Measurements from ENCODE around the gene TECR.
A peak's percentile ranks its signal among the peaks of the same experiment; 100 is the strongest.

The TECR gene

GRCh38 chr19:14510311-14511228 lies 18.8 kb upstream of the TECR start:
- DNase-seq, result peak; percentile 61

GRCh38 chr19:14511229-14511593 lies 18.2 kb upstream of the TECR start:
- no peak for DNase-seq

DNA sequence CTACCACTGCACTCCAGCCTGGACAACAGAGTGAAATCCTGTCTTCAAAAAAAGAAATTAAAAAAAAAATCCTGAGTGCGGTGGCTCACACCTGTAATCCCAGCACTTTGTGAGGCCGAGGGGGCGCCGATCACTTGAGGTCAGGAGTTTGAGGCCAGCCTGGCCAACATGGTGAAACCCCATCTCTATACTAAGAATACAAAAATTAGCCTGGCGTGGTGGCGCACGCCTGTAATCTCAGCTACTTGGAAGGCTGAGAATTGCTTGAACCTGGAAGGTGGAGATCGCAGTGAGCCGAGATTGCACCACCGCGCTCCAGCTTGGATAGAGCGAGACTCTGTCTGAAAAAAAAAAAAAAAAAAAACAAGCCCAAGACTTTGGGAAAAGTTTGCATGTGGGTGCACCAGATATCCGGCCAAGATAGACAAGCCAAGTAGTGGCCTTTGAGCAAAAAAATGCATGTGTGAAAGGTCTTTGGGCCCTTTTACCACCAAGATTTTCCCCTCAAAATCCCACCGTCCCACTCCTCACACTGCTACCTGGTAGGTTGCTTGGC lies 16.9 kb upstream of the TECR start:
- DNase-seq, result no peak

- DNase-seq, result no peak
Measured at GRCh38 chr19:14514215-14514863, 15.1 kb upstream of the TECR start.

GRCh38 chr19:14515501-14516047 lies 13.8 kb upstream of the TECR start:
- no peak for DNase-seq

- DNase-seq, result no peak
Measured at GRCh38 chr19:14516048-14516534, 13.3 kb upstream of the TECR start.

GRCh38 chr19:14516746-14517438 lies 12.5 kb upstream of the TECR start:
- DNase-seq, result no peak

DNA sequence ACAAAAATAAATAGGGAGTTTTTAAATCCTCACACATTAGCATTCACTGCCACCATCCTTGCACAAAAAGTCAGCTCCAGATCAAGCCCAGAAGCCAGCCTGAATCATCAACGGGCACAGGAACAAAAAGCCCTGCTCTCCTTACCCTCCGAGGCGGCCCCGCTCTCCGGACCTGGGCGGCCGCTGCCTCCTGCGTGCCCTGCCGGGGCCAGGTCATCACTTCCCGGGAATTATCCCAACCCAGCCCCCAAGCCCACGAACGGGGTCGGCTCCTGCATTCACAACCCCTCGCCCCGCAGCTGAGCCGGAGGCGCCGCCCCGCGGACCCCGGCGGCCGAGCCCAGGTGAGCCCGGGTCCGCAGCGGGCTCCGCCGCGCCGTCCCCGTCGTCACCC lies 12.0 kb upstream of the TECR start:
- no peak for DNase-seq

DNA sequence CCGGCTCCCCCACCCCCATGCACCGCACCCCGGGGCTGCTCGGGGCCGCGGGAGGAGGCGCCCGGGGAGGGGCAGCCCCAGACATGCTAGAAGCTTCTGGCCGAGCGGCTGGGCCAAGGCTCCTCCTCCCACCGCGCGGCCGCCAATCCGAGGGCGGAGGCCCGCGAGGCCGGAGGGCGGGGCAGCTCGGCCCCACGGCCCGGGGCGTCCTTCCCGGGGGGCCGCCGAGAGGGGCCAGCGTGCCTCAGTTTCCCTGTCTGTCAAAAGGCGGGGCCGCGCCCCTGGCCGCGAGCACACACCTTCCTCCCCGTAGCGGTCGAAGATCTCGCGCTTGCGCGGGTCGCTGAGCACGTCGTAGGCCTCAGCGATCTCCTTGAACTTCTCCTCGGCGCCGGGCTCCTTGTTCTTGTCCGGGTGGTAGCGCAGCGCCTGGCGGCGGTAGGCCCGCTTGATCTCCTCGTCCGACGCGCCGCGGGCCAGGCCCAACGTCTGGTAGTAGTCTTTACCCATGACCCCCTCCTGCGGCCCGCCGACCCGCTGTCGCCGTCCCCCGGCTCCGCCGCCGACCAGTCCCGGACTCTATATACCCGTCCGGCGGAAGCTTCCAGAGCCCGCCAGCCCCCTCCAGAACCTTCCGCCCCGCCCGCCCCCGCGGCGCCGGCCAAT lies 11.4 kb upstream of the TECR start, which contains the start of gene DNAJB1:
Gene DNAJB1 (minus strand): TSS at position 558 of the 666 bp plus-strand sequence. CDS start 48 bp downstream, at position 510.
- peak; percentile 85 for DNase-seq

- no peak for DNase-seq
Measured at GRCh38 chr19:14519245-14519859, 10.0 kb upstream of the TECR start.

- DNase-seq, result peak; percentile 60
Measured at GRCh38 chr19:14519860-14520407, 9.5 kb upstream of the TECR start.

DNA sequence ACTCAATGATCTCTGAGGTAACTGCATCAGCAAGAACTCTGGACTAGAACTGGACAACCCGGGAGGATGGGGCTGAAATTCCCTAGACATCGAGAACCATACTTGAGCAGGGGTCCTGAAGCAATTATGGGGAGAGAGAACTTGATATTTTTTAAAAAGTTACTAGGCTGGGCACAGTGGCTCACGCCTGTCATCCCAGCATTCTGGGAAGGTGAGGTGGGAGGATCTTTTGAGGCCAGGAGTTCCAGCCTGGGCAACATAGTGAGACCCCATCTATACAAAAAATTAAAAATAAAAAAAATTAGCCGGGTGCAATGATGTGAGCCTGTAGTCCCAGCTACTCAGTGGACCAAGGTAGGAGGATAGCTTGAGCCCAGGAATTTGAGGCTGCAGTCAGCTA lies 8.9 kb upstream of the TECR start:
- DNase-seq, result no peak

- no peak for DNase-seq
Measured at GRCh38 chr19:14525729-14526128, 3.7 kb upstream of the TECR start.

- no peak for DNase-seq
Measured at GRCh38 chr19:14526423-14526822, 3.0 kb upstream of the TECR start.

DNA sequence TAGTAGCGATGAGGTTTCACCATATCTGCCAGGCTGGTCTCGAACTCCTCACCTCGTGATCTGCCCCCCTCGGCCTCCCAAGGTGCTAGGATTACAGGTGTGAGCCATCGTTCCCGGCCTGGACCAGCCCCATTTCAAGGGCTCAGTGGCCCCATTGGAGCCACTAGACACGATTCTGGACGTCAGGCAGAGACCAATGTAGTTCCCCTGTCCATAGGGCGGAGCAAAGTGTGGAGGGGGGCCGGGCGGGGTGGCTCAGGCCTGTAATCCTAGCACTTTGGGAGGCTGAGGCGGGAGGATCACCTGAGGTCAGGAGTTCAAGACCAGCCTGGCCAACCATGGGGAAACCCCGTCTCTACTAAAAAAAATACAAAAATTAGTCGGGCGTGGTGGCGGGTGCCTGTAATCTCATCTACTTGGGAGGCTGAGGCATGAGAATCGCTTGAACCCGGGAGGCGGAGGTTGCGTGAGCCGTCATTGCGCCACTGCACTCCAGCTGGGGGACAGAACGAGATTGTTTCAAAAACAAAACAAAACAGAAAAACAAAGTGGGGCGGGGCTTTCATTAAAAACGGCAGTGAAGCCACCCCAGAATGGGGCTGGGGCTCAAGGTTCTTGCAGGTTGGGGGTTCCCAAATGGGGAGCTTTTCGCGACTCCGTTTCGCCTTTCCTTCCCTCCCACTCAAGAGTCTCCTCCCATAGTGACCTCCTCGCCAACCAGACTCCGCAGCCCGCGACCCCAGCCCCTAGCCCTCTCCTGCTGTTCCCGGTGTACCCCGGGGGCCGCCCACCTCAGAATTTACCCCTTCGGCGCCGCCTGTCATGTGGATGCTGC lies 758 bp upstream of the TECR start:
- DNase-seq, result no peak

GRCh38 chr19:14530005-14530348 lies 583 bp downstream of the TECR start:
- no peak for DNase-seq

GRCh38 chr19:14530506-14530905 lies 1.1 kb downstream of the TECR start:
- DNase-seq, result no peak

- no peak for DNase-seq
Measured at GRCh38 chr19:14533450-14533849, 4.1 kb downstream of the TECR start.

DNA sequence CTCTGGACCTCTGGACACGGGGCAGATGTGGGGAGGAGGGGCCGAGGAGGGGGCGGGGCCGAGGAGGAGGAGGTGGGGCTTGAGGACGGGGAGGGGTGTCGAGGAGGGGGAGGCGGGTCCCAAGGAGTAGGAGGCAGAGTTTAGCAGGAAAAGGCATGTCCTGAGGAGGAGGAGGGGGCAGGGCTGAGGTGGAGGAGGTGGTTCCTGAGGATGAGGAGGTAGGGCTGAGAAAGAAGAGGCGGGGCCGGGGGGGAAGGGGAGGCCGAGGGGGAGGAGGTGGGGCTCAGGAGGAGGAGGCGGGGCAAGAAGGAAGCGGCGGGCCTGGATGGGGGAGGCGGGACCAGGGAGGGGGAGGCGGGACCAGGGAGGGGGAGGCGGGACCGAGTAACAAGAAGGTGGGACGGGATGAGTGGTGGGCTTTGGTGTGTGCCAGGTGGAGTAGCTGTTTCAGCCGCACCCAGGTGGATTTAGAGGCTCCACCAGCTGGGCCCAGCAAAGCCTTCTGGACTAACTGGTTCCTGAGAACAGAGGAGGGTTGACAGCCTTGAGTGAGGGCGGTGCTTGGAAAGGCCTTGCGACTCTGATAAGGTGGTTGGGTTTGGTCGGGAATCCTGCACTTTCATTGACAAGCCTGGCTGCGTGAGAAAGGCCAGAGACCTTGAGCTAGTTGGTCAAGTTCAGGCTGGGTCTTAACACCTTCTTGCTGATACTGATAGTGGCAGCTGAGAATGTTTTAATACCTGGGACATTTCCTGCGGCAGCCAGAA lies 7.7 kb downstream of the TECR start:
- DNase-seq, result peak; percentile 86

All from NCI-H226 (cell line).